Activated T-helper 9 cell treated with anti-CD3 and anti-CD28 coated beads, Interleukin-2, amount 50 U/mL, for 16 hours (primary cell): Measurements from ENCODE around the gene NT5C3B.
"Not testable (repeated sequence)": the region's sequence is repeated elsewhere in the genome, so short reads cannot be mapped to it uniquely, and the experiment has no call there.

Source experiments
- DNase-seq: peaks from one replicate; pipeline ENCODE4 v3.0.0-alpha.2; 2020; ENCODE audit warnings: low read depth

The NT5C3B gene

DNA sequence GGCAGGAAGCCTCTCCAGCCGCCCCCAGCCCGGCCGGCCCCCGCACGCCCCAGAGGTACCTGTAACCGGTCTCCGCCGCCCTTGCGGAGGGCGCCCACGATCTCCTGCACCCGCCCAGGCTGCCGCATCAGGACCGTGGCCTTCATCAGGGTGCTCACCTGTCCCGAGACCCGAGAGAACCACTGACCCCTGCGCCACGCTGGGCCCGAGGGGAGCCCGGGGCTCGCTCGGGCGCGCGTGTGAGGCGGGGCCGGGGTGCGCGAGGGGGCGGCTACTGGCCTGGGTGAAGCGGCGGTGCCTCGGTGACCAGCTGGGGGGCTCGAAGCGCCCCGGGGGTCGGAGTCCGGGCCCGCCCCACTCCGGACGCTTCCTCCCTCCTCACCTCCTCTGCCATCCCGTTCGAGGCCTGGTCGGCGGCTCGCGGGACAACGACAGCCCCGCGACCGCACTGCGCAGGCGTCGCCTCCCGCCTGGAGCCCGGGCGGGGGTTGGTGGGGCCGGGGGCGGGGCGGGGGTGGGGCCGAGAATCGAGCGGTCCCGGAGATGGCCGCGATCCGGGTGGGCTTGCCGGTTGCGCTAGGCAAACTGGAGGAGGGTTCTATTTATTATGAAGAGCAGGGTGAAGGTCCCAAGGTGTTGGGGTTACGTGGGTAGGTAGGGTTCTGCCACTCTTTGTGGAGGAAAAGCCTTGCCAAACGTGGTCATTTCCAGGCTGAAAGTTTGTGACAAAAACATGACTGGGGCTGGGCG is at the start of gene NT5C3B:
Gene NT5C3B, minus strand, starts transcription at position 433 of the 750 bp plus-strand sequence. Its CDS starts 39 bp downstream, at position 394.
- peak; percentile 36 for DNase-seq

DNA sequence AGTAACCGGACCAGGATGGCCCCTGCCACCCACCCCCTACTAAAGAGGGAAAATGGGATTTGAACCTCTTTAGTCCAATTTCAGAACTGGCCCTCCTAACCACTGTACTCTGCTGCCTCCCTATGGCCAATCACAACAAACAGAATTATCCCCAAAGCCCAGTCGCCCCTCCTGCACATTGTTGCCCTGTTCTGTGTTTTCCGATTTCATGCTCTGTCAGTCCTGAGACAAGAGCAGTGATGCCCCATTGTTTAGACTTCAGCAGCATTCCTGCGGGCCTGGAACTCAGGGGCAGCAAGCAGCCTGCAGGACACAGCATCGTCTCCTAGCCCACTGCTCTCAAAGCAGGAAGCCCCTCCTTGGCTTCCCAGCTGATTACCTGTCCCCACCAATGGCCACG is 49.7 kb upstream of the NT5C3B start:
- DNase-seq, result no peak

DNA sequence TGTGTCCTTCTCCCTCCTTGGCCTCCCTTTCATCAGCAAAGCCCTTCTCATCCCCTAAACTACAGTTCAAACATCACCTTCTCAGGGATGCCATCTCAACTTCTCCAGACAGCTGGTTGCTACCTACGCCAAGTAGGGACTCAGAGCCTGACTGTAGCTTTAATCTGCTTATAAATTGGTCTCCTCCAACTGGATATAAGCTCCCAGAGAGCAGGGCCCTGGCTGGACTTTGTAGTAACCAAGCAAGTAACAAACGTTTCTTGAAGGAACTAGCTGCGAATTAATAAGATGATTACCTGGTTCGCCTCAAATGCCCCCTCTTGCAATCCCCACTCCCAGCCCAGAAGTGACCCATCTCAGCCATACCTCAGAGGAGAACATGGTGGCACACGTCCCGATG is 46.7 kb upstream of the NT5C3B start:
- DNase-seq, result no peak

DNA sequence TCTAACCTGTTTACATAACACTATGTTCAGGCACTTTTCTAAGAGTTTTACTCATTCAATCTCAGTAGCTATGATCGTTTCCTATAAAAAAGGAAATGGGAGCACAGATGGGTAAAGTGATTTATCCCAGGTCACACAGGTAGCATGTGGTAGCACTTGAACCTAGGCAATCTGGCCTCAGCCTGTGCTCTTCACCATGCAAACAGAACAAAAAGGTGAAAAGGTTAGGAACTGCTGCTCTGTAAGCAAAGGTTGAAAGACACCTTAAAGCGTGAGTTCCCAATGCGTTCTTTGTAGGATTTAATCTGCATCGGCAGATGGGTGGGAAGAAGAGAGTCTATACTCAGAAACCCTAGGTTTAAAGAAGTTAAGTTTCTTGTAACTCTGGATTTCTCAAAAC is 44.1 kb upstream of the NT5C3B start:
- DNase-seq, result no peak

DNA sequence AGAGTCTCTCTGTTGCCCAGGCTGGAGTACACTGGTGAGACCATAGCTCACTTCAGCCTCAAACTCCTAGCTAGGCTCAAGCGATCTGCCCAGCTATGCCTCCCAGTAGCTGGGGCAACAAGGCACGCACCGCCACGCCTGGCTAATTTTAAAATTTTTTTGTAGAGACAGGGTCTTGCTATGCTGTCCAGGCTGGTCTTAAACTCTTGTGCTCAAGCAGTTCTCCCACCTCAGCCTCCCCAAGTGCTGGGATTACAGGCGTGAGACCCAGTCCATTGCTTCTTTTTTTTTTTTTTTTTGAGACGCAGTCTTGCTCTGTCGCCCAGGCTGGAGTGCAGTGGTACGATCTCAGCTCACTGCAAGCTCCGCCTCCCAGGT is 38.2 kb upstream of the NT5C3B start:
- DNase-seq, result not testable (repeated sequence)

DNA sequence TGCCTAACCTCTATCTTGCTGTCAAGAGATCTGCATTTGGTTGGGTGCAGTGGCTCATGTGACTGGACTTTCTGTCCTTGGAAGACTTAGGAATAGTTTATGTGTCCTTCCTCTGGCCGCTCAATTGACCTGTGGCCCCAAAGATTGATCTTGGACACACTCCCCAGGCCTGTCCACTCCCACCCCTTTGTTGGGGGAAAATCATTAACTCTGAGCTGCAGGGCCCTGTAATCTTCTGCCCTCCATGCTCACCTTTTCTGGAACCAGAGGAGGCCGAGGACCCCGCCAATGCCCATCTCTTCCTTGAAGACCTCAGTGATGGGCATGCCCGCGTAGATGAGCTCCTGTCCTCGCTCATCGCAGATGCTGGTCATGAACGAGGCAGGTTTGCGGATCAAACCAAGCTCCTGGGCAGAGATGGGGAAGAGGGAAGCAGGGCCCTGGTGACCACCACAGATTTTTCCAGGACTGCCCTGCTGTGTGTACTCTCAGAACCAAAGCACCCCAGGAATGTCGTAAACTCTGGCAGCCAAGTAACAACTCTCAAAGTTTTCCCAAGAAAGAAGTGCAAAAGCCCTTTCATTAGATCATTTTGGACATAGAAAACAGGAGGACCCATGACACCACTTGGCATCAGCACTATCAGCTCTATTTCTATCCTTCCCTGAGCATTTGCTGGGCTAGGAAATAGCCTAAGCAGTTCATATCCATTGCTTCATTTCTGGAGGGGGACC is 37.7 kb upstream of the NT5C3B start:
- DNase-seq, result no peak

DNA sequence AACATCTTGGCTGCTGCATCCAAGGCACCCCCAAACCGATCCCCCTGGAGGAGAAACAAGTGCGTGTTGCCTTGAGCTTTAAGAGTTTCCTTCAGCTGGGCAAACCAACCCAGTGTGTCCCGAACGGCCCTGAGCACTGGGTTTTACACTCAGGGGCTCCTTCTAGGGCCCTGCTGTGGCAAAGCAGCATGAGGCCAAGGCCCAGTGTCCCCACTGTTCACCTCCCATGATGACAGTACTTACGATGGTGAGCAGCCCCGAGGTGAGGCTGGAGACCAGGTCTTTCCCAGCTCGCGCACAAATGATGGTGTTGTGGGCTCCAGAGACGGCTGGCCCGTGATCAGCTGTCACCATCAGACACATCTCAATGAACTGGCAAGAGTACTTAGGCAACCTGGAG is 35.8 kb upstream of the NT5C3B start:
- no peak for DNase-seq

DNA sequence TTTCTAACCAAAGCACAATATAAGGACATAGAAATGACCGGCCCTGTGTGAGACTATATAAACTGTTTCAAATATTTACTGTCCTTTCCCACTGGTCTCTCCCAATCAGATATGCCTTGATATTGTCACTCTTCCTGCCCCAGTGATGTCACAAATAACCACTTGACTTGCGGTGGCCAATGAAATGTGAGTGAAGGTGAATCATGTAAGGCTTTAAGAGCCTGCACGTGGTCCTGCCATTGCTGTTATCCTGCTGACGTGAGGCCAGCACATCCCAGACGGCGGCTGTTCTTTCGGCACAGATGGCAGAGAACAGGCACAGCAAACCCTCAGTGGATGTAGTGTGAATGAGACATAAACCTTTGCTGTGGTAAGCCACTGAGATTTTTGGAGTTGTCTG is 34.6 kb upstream of the NT5C3B start:
- DNase-seq, result no peak

DNA sequence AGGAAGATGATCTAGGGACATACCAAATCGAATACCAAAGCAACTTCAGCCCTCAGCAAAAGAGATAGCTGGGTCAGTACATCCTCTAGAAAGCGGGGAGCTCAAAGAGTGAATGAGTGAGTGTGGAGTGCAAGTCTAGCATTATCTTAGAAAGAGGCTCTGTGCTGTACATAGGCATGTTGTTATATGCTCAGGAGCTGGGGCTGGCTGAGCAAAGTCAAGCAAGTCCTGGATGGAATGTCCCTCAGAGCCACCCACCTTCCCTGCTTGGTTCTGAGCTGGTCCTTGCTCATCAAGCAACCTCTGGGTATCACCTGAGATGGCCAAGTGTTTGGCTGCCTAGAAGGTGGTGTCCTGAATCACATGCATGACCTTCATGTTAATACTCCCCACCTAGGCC is 34.1 kb upstream of the NT5C3B start:
- no peak for DNase-seq

DNA sequence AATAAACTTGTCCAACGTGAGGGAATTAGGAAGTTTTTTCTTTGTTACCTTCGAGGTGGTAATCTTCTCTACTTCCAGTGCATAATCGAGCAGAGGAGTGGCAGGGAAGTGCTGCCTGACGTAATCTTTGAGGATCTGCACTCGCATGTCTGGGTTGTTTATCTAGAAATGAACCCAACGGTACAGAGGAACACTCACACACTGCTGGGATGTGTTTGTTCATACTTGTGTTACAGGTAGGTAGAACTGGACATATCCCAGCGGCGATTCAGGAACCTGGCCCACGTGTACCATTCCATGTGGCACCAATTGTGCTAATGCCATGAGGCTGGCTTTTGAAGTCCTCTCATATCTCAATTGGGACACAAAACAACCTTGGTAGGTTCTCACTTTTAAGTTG is 33.4 kb upstream of the NT5C3B start:
- DNase-seq, result no peak

DNA sequence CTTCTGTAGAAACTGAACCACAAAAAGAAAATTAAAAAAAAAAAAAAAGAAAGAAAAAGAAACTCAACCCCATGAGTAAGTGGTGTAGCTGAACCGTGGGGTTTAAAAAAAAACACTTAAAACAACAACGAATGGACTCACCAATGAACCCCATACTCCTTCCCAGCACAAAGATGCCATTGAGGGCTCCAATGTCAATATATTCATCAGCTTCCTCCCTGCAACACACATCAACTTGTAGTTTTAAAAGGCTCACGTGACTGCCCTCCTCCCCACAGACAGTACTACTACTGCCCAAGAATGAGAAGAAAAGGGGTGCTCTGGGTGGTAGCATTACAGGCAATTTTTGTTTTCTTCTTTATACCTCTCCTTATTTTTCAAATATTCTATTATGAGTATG is 32.5 kb upstream of the NT5C3B start:
- DNase-seq, result no peak

DNA sequence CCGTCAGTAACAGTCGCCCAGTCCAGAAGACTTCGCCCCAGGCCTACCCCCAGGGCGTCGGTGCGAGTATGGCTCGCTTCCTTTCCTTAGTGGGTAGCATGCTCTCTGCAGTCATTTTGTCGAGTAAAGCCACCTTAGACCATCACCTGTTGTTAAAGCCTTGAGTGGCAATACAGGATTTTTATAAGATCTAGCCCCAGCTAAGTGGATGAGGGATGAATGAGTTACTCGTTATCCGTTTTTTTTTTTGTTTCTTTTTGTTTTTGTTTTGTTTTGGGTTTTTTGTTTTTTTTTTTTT is 29.5 kb upstream of the NT5C3B start:
- no peak for DNase-seq

DNA sequence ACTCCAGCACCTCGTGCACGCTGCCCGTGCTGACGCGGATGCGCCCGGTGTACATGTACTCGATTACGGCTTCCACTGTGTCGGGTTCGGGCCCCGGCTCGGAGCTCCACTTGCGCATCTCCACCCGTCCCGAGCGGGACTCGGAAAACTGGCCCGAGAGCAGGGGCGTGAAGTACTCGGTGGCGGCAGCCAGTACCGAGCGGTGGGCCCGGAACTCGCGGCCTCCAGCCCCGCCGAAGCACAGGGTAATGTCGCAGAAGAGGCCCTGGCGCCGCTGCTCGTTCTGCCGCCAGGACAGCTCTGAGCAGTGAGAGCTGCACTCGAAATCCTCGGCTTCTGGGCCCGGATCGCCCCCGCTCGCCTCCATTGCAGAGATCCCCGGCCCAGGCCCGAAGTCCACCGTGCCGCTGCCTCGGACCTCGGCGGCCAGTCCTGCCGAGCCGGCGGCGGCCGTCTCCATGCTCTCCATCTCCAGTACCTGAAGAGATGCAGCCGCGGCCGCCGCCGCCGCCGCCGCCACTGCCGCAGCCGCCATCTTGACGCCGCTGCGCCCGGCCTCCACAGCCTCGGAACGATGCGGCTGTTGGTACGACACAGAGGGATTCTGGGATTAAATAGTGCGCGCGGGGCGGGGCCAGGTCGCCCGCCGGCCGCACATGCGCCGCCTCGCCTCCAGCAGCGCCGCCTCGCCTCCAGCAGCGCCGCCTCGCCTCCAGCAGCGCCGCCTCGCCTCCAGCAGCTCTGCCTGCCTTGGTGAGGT is 29.0 kb upstream of the NT5C3B start, which contains the start of gene KLHL11:
Gene KLHL11, minus strand, starts transcription at position 588 of the 760 bp plus-strand sequence. Its CDS starts 53 bp downstream, at position 535.
- peak; percentile 86 for DNase-seq

DNA sequence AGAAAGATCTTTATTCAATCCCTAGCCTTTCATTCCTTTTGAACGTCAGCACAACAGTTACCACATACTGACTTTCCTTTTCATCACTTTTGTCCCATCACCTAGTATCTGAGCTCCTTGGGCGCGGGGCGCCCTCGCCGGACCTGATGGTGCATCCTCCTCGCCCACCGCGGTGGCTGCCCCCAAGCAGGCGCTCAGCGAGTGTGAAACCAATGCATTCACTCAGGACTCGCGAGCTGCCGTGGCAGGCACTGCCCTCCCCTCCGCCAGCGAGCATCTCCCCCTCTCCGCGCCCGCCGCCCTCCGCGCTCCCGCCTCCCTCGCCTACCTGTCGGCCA is 28.4 kb upstream of the NT5C3B start:
- DNase-seq, result peak; percentile 55

DNA sequence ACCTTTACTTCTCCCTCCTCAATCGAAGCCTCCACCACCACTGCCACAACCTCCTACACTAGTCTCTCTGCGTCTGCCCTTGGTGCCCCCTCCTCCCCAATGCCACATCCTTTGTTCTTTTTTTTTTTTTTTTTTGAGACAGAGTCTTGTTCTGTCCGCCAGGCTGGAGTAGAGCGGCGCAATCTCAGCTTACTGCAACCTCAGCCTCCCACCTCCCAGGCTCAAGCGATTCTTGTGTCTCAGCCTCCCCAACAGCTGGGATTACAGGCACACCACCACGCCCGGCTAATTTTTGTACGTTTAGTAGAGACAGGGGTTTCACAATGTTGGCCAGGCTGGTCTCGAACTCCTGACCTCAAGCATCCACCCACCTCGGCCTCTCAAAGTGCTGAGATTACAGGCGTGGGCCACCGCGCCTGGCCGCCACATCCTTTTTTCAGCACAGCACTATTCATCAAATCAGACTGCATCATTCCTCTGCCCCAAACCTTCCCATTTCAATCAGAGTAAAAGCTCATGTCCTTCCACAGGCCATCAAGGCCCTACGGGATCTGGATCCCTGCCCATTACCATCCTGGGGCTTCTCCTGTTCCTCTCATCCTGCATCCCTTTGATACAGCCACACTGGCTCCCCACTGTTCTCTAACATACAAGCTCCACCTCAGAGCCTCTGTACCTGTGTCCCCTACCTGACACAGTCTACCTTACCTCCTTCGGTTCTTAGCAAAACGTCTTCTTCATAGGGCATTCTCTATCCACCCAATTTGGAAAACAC is 27.2 kb upstream of the NT5C3B start:
- DNase-seq, result no peak

DNA sequence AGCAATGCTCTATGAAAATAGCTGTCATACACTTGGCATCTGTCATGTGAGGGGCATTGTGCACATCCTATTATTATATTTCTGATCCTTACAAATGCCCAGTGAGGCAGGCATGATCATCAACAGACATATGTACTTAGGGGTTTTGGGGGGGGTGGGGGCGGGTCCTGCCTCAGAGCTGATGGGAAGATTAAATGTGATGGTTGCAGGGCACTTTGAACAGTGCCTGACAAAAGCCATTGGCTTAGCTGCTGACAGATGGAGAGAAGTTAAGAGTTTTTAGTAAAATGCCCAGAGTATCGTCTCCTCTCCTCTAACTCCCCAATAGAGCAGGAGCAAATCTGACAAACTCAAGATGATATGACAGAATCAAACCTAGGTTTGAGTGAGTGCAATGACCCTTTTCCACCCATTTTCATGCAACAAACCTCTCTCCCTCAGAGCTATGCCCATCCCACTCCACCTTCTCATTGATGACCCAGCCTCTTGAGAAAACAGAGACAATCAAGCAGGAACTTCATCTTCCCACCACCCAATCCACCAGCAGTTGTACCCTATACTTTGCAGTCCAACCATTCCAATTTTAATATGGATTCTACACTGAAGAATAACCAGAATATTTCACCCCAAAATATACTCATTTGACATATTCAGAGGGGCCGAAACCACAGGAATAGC is 24.4 kb upstream of the NT5C3B start:
- DNase-seq, result no peak

DNA sequence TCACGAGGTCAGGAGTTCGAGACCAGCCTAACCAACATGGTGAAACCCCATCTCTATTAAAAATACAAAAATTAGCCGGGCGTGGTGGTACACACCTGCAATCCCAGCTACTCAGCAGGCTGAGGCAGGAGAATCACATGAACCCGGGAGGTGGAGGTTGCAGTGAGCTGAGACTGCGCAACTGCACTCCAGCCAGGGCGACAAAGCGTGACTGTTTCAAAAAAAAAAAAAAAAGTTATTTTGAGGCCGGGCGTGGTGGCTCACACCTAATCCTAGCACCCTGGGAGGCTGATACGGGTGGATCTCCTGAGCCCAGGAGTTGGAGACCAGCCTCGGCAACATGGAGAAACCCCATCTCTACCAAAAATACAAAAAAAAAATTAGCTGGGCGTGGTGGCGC is 15.3 kb upstream of the NT5C3B start:
- DNase-seq, result not testable (repeated sequence)

DNA sequence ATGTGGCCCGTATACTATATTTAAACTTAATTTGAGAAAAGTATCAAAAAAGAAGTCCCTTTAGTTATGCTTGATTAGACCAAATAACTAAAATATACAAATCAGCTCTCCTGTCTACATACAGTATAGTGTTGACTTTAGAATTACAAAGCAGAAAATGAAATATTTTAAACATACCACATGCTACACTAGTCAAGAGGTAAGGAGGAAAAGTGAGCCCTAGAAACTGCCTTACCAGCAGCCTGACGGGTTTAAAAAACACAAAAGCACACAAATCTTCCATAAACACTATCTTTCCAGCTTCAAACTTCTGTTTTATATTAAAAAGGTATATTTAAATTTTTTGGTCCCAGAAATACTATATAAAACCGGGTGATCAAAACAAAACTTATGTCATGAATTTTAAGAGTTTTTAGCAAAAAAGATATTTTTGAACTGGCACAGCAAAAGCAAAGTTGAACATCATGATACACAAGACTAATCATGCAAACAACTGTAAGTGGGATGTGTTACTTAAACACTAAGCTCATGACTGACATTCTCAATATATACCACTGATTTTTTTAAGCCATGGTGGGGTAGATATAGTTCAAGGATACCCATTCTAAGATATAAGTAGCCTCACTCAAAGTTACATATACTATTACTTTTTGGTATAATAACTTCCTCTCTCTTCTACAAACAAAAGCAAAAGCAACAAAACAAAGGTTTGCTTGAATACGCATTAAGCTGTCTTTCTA is 13.4 kb upstream of the NT5C3B start:
- DNase-seq, result no peak

DNA sequence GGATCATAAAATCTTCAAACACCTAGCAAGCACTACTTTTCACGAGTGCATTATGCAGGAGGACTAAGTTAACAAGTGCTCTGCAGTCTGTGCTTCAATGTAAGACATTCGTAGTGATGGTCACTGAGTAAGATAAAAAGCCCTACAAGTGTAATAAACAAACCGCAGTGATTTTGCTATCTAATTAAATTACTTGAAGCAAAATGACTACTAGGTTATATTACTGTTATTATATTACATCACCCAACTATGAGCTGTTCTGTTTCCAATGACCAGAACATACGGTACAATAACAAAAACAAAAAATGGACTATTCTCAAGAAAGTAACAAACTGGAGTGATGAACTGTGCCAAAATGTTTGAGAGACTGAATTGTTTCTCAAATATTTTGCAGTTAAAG is 12.8 kb upstream of the NT5C3B start:
- no peak for DNase-seq

DNA sequence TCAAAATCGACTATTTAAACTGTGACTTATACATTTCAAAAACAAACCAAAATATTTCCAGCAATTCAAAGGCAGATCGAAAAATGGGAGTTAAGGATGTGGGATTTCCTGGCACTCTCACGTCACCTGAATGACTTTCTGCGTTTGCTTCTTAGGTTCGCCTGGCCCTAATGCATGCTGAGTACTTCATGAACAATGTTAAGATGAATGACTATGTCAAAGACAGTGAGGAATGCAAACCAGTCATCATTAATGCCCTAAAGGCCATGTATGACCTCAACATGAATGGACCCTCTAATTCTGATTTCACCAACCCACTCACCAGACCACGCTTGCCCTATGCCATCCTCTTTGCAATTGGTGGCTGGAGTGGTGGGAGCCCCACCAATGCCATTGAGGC is 8.9 kb upstream of the NT5C3B start:
- no peak for DNase-seq

DNA sequence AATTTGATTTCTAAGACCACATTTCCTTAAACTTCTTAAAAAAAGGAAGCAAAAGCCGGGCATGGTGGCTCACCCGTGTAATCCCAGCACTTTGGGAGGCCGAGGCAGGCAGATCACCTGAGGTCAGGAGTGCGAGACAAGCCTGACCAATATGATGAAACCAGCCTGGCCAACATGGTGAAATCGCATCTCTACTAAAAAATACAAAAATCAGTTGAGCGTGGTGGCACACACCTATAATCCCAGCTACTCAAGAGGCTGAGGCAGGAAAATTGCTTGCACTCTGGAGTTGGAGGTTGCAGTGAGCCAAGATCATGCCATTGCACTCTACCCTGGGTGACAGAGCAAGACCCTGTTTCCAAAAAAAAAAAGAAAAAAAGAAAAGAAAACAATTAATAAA is 4.7 kb upstream of the NT5C3B start:
- not testable (repeated sequence) for DNase-seq
